HCT116 (cell line): ENCODE measurements around the gene TMEM131. TPM values are rescaled to one million over a fixed set of nuclear protein-coding genes. Genes with fewer than 3 reads are reported as not detected.

Source experiments
- ATAC-seq: fragments of 200-7000 bp; cut with Tn5 transposase; 2 replicates; pipeline ENCODE4 v1.9.1; 2020; ENCODE audit warnings: mild to moderate bottlenecking, moderate library complexity
- BruUV-seq: library from RNA; stranded (reverse); fragments of 400-500 nt; replicated peaks from 2 replicates; lab custom pipeline; 2021; lab: Mats Ljungman, UMichigan
- CTCF ChIA-PET: fragments of 300-600 bp; sonication (Branson Sonifier 250); formaldehyde crosslinking; loops from one replicate; lab custom pipeline; 2021; ENCODE audit warnings: antibody characterized with exemption; lab: Charles Lee
- POLR2A ChIA-PET: fragments of 300-600, 350-600 bp; sonication (Branson Sonifier 250); formaldehyde crosslinking; loops from one replicate; lab custom pipeline; 2021; ENCODE audit warnings: antibody characterized with exemption; lab: Charles Lee
- RAD21 ChIA-PET, 2 experiments: fragments of 300-600 bp; sonication (Branson Sonifier 250); formaldehyde crosslinking; loops; one replicate each; lab custom pipeline; 2023; ENCODE audit warnings: low total read pairs in 2 of 2; ENCODE audit not compliant: uncharacterized antibody in 2 of 2, unreplicated experiment in 2 of 2, low non-redundant PET in 1 of 2; lab: Charles Lee
- DNase-seq: peaks from one replicate; pipeline ENCODE4 v3.0.0-alpha.2; 2010; ENCODE audit warnings: low read depth, low spot score
- H2AFZ ChIP-seq: fragments of 200-600 bp; shearing (Covaris generic), sonication (generic); 2 replicates; pipeline ENCODE4 v1.6.1; 2017; ENCODE audit warnings: low read depth, mixed run types, mixed read lengths, antibody characterized with exemption, low read length; ENCODE audit not compliant: poor library complexity, severe bottlenecking
- H3K27ac ChIP-seq: 2 replicates; pipeline ENCODE4 v1.5.1; 2012; ENCODE audit warnings: low read depth, low read length
- H3K27me3 ChIP-seq: fragments of 200-600 bp; sonication (generic); 2 replicates; pipeline ENCODE4 v1.6.1; 2016; ENCODE audit warnings: mixed run types, low read length, mixed read lengths; ENCODE audit not compliant: insufficient read depth
- H3K36me3 ChIP-seq, 2 experiments: fragments of 200-500 bp in 1 of 2; fragments of 200-600 bp in 1 of 2; sonication (Bioruptor generic) in 1 of 2; sonication (generic) in 1 of 2; 2 replicates each; pipeline versions ENCODE4 v1.5.1 to v1.6.1; 2014 to 2016; ENCODE audit warnings: low read length in 2 of 2, inconsistent platforms in 1 of 2, mixed read lengths in 1 of 2, mixed run types in 1 of 2; ENCODE audit not compliant: insufficient read depth in 2 of 2, control insufficient read depth in 1 of 2
- H3K4me1 ChIP-seq, 2 experiments: fragments of 200-600 bp in 1 of 2; sonication (generic) in 1 of 2; 2 replicates each; pipeline versions ENCODE4 v1.5.1 to v1.6.1; 2012 to 2017; ENCODE audit warnings: low read length in 2 of 2, inconsistent platforms in 1 of 2, mild to moderate bottlenecking in 1 of 2, mixed read lengths in 1 of 2, mixed run types in 1 of 2, moderate library complexity in 1 of 2; ENCODE audit not compliant: insufficient read depth in 2 of 2, control insufficient read depth in 1 of 2
- H3K4me2 ChIP-seq: fragments of 200-600 bp; sonication (generic); 2 replicates; pipeline ENCODE4 v1.6.1; 2017; ENCODE audit warnings: mixed run types, low read length, mixed read lengths
- H3K4me3 ChIP-seq, 2 experiments: fragments of 200-600 bp in 1 of 2; sonication (generic) in 1 of 2; replicated peaks in 1 of 2; 2 replicates each; pipeline ENCODE4 v1.5.1; 2011 to 2016; ENCODE audit warnings: low read length in 2 of 2, control low read depth in 1 of 2, low read depth in 1 of 2, mild to moderate bottlenecking in 1 of 2, mixed read lengths in 1 of 2, mixed run types in 1 of 2
- H3K79me2 ChIP-seq: fragments of 200-600 bp; sonication (generic); 2 replicates; pipeline ENCODE4 v1.6.1; 2017; ENCODE audit warnings: mild to moderate bottlenecking, mixed run types, low read length, moderate library complexity, mixed read lengths; ENCODE audit not compliant: insufficient read depth
- H3K9ac ChIP-seq: fragments of 200-600 bp; sonication (generic); 2 replicates; pipeline ENCODE4 v1.6.1; 2016; ENCODE audit warnings: low read length, mixed read lengths
- H3K9me2 ChIP-seq: fragments of 200-600 bp; sonication (generic), shearing (Covaris generic); 2 replicates; pipeline ENCODE4 v1.6.1; 2017; ENCODE audit warnings: mixed run types, mild to moderate bottlenecking, moderate library complexity; ENCODE audit not compliant: insufficient read depth
- H3K9me3 ChIP-seq, 2 experiments: fragments of 200-500 bp in 1 of 2; fragments of 200-600 bp in 1 of 2; sonication (Bioruptor generic) in 1 of 2; sonication (generic) in 1 of 2; 2 replicates each; pipeline ENCODE4 v1.6.1; 2014 to 2017; ENCODE audit warnings: low read length in 2 of 2, mixed read lengths in 2 of 2, inconsistent platforms in 1 of 2, low read depth in 1 of 2, mild to moderate bottlenecking in 1 of 2, mixed run types in 1 of 2, moderate library complexity in 1 of 2; ENCODE audit not compliant: control insufficient read depth in 1 of 2, insufficient read depth in 1 of 2
- H4K20me1 ChIP-seq: fragments of 200-600 bp; sonication (generic), shearing (Covaris generic); 2 replicates; pipeline ENCODE4 v1.6.1; 2017; ENCODE audit warnings: mixed run types, mild to moderate bottlenecking, moderate library complexity; ENCODE audit not compliant: insufficient read depth
- ATF3 ChIP-seq: IDR thresholded peaks from 2 replicates; pipeline ENCODE4 v1.6.1; 2012
- ELF1 ChIP-seq: IDR thresholded peaks from 2 replicates; pipeline ENCODE4 v1.6.1; 2012; ENCODE audit warnings: low read depth, borderline replicate concordance
- REST ChIP-seq: IDR thresholded peaks from 2 replicates; pipeline ENCODE4 v1.6.1; 2012; ENCODE audit warnings: low read depth
- SIN3A ChIP-seq: IDR thresholded peaks from 2 replicates; pipeline ENCODE4 v1.6.1; 2012; ENCODE audit warnings: low read depth
- TCF7L2 ChIP-seq: IDR thresholded peaks from 2 replicates; pipeline ENCODE4 v1.7.0; 2011; ENCODE audit warnings: borderline replicate concordance, inconsistent platforms; ENCODE audit not compliant: insufficient read depth, insufficient read length; ENCODE audit errors: extremely low read depth
- YY1 ChIP-seq: IDR thresholded peaks from 2 replicates; pipeline ENCODE4 v1.6.1; 2011; ENCODE audit warnings: low read length, low read depth, moderate library complexity, mild to moderate bottlenecking; ENCODE audit not compliant: insufficient replicate concordance; ENCODE audit errors: extremely low read depth
- ZFX ChIP-seq: fragments of 450-650 bp; IDR thresholded peaks from 2 replicates; pipeline ENCODE4 v1.6.1; 2017
- intact Hi-C: fragments of 100-400 bp; cut with micrococcal nuclease; formaldehyde crosslinking; loops from 2 replicates; pipeline ENCODE4 v1.10.0; 2022
- total RNA-seq: library from RNA; stranded (reverse); gene quantifications from one replicate; pipeline ENCODE4 v1.2.1, GENCODE V29; 2021; ENCODE audit not compliant: unreplicated experiment

The TMEM131 gene
- total RNA-seq, 1 experiment from 2014 or later: 51.5 TPM

- TF ChIP-seq REST: no peak
- no peak for TF ChIP-seq TCF7L2
These were observed 50.0 kb downstream of the TMEM131 start (continued) for GRCh38 chr2:97945791-97946190.

GRCh38 chr2:97936881-97937280 is 58.9 kb downstream of the TMEM131 start:
- Histone ChIP-seq H3K36me3 (no peaks in the 10 kb centered on the region), H3K9ac (no peak overlapping the region), H3K9me3 (no peaks in the 10 kb centered on the region), H3K27ac (no peak overlapping the region), H2AFZ (no peak overlapping the region), H3K79me2 (peaks cover 67% of the 10 kb centered on the region), H3K4me1 (peaks cover 22 to 30% of the 10 kb centered on the region in 2 experiments), H3K9me2 (no peaks in the 10 kb centered on the region), H4K20me1 (peaks cover 28% of the 10 kb centered on the region), H3K4me2 (peak overlapping the region; percentile 71; the same call in 1 of the 2 replicates), H3K27me3 (no peaks in the 10 kb centered on the region), H3K4me3 (no peak overlapping the region)
- BruUV-seq: no TSS peak
- ChIA-PET CTCF (no interaction called here), POLR2A (no interaction called here), RAD21 (no interaction called here)
- ATAC-seq (no peak), DNase-seq (no peak)
- TF ChIP-seq ELF1 (no peak), YY1 (no peak), ZFX (no peak), ATF3 (no peak), SIN3A (no peak)
- intact Hi-C loops: no loop called here
